Caki2 (cell line): ENCODE results near the gene C1orf210. TPM values are rescaled to one million over a fixed set of nuclear protein-coding genes. Genes with fewer than 3 reads are reported as not detected.

Source experiments
- DNase-seq: peaks from one replicate; pipeline ENCODE4 v3.0.0-alpha.2; 2015; ENCODE audit warnings: low read depth
- in situ Hi-C: cut with HindIII; loops from 2 replicates; pipeline ENCODE4 v1.10.0; 2016; ENCODE audit warnings: low sequenced_read_pairs, low pct_unique_long_range_greater_than_20kb, mixed read lengths
- total RNA-seq: library from RNA; depleted of rRNA; stranded (reverse); fragments of >200 nt; shearing (Covaris generic); gene quantifications from 2 replicates; pipeline ENCODE4 v1.2.3, GENCODE V29; 2014; ENCODE audit warnings: low replicate concordance; rRNA removed

Gene C1orf210
- total RNA-seq, 1 experiment from 2014 or later: not detected

DNA sequence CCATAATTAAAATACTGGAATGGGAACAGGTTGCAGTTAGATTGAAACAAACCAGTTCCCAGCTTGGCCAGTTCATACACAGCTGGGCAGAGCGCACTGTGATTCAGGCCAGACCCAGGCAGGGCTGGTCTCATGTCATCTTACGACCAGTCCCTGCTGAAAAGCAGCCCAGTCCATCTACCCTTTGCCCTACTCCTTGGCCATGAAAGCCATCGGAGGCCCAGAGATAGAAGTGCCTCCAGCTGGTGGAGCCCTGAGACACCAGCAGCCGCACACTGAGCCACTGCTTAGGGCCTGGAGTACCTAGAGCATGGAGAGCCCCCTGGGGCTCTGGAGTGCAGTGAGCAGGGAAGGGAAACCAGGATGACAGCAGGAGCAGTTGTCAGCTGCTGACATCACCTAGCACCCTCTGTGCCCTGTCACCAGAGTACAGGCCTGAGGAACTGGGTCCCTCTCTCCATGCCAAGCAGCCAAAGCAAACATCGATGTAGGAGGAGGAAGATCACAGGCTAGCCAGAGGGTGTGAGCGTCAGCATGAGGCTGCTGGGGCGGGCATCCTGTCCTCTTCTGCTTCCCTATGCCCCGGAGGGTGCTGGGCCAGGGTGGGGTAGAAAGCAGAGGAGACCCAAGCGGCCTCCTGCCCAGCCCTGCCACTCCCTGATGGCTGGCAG lies 49.8 kb downstream of the C1orf210 start:
- DNase-seq: no peak
- in situ Hi-C loops: no loop called here

DNA sequence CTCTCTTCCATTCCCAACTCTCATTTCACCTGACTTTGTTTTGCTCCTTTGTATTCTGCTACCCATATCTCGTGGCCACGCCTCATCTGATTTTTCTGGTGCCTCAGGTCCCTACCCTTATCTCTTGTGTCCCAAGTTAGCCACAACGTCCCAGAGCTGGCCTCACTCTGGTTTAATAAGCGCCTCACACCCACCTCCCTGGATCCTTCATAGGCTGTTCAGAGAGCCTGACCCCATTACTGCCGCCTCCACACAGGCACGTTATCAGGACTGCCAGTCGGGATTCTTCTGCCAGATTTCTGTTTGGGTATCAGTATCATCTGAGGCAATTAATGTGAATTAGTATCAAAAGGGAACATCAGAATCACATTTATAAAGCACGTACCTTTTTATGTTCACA lies 50.3 kb downstream of the C1orf210 start:
- in situ Hi-C loops: no loop called here
- no peak for DNase-seq

DNA sequence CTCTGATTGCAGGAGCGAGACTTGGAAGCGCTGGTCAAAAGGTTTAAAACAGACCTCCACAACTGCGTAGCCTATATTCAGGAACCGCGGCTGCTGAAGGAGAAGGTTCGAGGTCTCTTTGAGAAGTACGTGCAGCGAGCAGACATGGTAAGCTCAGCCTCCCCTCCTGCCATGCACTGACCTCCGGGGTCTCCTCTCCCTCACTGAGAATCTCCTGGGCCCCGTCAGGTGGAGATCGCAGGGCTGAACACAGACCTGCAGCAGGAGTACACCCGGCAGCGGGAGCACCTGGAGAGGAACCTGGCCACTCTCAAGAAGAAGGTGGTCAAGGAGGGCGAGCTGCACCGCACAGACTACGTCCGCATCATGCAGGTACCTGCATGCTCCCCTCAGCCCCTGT lies 51.1 kb downstream of the C1orf210 start:
- in situ Hi-C loops: no loop called here
- no peak for DNase-seq

DNA sequence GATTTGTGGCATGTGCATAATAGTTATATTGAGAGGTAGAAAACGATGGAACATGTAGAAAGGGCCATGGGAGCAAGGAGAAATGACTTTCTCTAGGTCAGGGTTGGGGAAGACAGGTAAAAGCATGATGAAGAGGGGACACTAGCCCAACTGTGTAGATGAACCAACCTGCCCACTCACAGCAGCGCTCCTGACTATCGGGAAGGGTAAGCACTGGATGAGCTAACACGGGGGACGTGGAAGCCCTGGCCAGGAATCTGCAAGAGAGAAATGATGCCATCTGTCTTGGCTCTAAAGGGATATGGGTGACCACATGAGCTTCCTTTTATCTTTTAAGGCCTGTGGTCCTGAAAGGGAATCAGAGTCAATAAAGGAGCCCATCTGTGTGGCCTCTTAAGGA lies 51.8 kb downstream of the C1orf210 start:
- in situ Hi-C loops: no loop called here

DNA sequence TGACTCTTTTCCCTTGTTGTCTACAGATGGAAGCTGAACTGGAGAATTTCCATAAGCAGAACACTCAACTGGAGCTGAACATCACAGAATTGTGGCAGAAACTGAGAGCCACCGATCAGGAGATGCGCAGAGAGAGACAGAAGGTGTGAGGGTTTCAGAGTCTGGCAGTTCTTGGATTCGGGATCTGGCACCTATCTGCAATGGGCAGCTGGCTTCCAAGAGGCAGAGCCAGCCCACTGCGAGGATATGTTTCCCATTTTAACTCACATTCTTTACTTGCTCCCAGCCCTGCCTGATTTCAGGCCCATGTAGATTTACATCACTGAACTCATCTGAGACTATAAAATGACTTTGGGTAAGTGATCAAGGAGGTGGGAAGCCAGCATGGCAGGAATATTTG lies 52.9 kb downstream of the C1orf210 start:
- DNase-seq: no peak
- in situ Hi-C loops: no loop called here

More for the DNA sequence above, 51.8 kb downstream of the C1orf210 start:
- no peak for DNase-seq

DNA sequence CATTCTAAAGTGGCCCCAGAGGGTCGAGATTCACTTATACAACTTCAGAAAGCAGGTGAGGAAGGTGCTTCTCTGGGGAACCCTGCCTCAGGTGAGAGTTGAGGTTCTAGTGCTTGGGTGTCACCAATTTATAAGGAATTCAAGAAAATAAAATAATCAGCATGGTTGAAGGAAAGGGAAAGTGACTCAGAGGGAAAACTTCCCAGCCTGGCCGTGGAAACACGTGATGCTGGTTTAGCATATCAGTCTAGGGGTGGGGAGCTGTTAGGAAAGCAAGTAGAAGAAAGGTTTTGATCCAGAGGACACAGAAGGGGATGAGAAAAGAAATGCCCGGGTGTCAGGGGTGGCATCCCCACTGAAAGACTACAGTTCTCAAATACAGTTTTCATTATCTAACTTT lies 53.3 kb downstream of the C1orf210 start:
- DNase-seq: no peak

More for the DNA sequence above, 53.3 kb downstream of the C1orf210 start:
- in situ Hi-C loops: no loop called here

Other genes starting within 250 kb of the C1orf210 start
- 135 and 181 TPM in 2 replicates for gene EBNA1BP2, start 113.3 kb downstream of the C1orf210 start, total RNA-seq
- gene CFAP57, start 113.3 kb downstream of the C1orf210 start, total RNA-seq: 0.06 and 2.1 TPM in 2 replicates
- gene TMEM125, start 15.6 kb downstream of the C1orf210 start, total RNA-seq: not detected in 2 replicates
- not detected in 2 replicates for gene TIE1, start 15.4 kb upstream of the C1orf210 start, total RNA-seq
- not detected in 2 replicates for gene MPL, start 52.2 kb upstream of the C1orf210 start, total RNA-seq
- gene CDC20, start 73.4 kb upstream of the C1orf210 start, total RNA-seq: 166 and 220 TPM in 2 replicates
- 92.7 and 104 TPM in 2 replicates for gene ELOVL1, start 82.4 kb upstream of the C1orf210 start, total RNA-seq
- 43.0 and 59.0 TPM in 2 replicates for gene MED8, start 104.2 kb upstream of the C1orf210 start, total RNA-seq
- 6.1 and 13.3 TPM in 2 replicates for gene SZT2, start 104.3 kb upstream of the C1orf210 start, total RNA-seq
- gene HYI, start 168.3 kb upstream of the C1orf210 start, total RNA-seq: 40.6 and 79.4 TPM in 2 replicates
- gene PTPRF, start 245.3 kb upstream of the C1orf210 start, total RNA-seq: 74.1 and 105 TPM in 2 replicates